GM15510 (cell line): ENCODE measurements around the gene PARP16.

ENCODE experiments used
- POLR2A ChIP-seq: IDR thresholded peaks from 3 replicates; pipeline ENCODE4 v1.6.1; 2011; ENCODE audit warnings: borderline replicate concordance; ENCODE audit not compliant: insufficient read length; ENCODE audit errors: extremely low read depth

PARP16 gene

GRCh38 chr15:65268411-65268810 lies 18.3 kb downstream of the PARP16 start:
- TF ChIP-seq POLR2A = no peak

GRCh38 chr15:65266469-65266868 lies 20.2 kb downstream of the PARP16 start:
- TF ChIP-seq POLR2A = no peak

- no peak for TF ChIP-seq POLR2A
These were observed 21.7 kb downstream of the PARP16 start for GRCh38 chr15:65264863-65265430.

- no peak for TF ChIP-seq POLR2A
These were observed 23.4 kb downstream of the PARP16 start for GRCh38 chr15:65263313-65263712.

GRCh38 chr15:65260968-65261367 lies 25.7 kb downstream of the PARP16 start:
- TF ChIP-seq POLR2A = no peak

- TF ChIP-seq POLR2A = no peak
These were observed 27.3 kb downstream of the PARP16 start for GRCh38 chr15:65259367-65259797.

GRCh38 chr15:65258375-65259262 lies 28.1 kb downstream of the PARP16 start:
- TF ChIP-seq POLR2A = no peak

GRCh38 chr15:65255486-65256140 lies 31.1 kb downstream of the PARP16 start:
- TF ChIP-seq POLR2A = no peak

- no peak for TF ChIP-seq POLR2A
These were observed 31.9 kb downstream of the PARP16 start for GRCh38 chr15:65254758-65255157.

- no peak for TF ChIP-seq POLR2A
These were observed 32.3 kb downstream of the PARP16 start for GRCh38 chr15:65254356-65254755.

GRCh38 chr15:65249641-65250040 lies 37.0 kb downstream of the PARP16 start:
- no peak for TF ChIP-seq POLR2A

GRCh38 chr15:65248511-65249255 lies 38.0 kb downstream of the PARP16 start:
- no peak for TF ChIP-seq POLR2A

GRCh38 chr15:65246939-65247338 lies 39.7 kb downstream of the PARP16 start:
- TF ChIP-seq POLR2A = no peak

GRCh38 chr15:65246026-65246714 lies 40.5 kb downstream of the PARP16 start:
- TF ChIP-seq POLR2A = no peak
